Caco-2 (cell line): ENCODE data around the gene PLCB1. TPM values are rescaled to one million over a fixed set of nuclear protein-coding genes. Genes with fewer than 3 reads are reported as not detected.
A peak's percentile ranks its signal among the peaks of the same experiment; 100 is the strongest.

Source experiments
- BruUV-seq: library from RNA; stranded (reverse); fragments of 400-500 nt; replicated peaks from 2 replicates; lab custom pipeline; 2021; lab: Mats Ljungman, UMichigan
- CTCF ChIA-PET: fragments of 300-600 bp; sonication (Branson Sonifier 250); formaldehyde crosslinking; loops from one replicate; lab custom pipeline; 2022; ENCODE audit warnings: antibody characterized with exemption; lab: Charles Lee
- POLR2A ChIA-PET: fragments of 300-600 bp; sonication (Branson Sonifier 250); formaldehyde crosslinking; loops from one replicate; lab custom pipeline; 2022; ENCODE audit warnings: antibody characterized with exemption; lab: Charles Lee
- DNase-seq, 2 experiments: peaks; one replicate each; pipeline versions ENCODE4 v3.0.0 to v3.0.0-alpha.2; 2020 to 2022
- H3K27me3 ChIP-seq: replicated peaks from 2 replicates; pipeline ENCODE4 v1.6.0; 2011; ENCODE audit warnings: low read length; ENCODE audit not compliant: control insufficient read depth, insufficient read depth
- H3K36me3 ChIP-seq: 2 replicates; pipeline ENCODE4 v1.5.1; 2011; ENCODE audit warnings: low read length; ENCODE audit not compliant: control insufficient read depth, insufficient read depth
- H3K4me1 ChIP-seq: fragments of 250-450 bp; sonication (Bioruptor Pico); 2 replicates; pipeline ENCODE4 v1.5.1; 2020; ENCODE audit warnings: mild to moderate bottlenecking
- H3K4me3 ChIP-seq: 2 replicates; pipeline ENCODE4 v1.5.1; 2011; ENCODE audit warnings: low read depth, mild to moderate bottlenecking, control low read depth, low read length
- H3K9me3 ChIP-seq: fragments of 250-450 bp; sonication (Bioruptor Pico); 2 replicates; pipeline ENCODE4 v1.5.1; 2020; ENCODE audit warnings: mild to moderate bottlenecking, moderate library complexity
- H3K27ac Mint-ChIP-seq: one replicate; pipeline ENCODE4 v1.8.0; 2022; ENCODE audit warnings: mixed read lengths; ENCODE audit not compliant: unreplicated experiment
- H3K27me3 Mint-ChIP-seq: one replicate; pipeline ENCODE4 v1.8.0; 2022; ENCODE audit warnings: mixed read lengths; ENCODE audit not compliant: insufficient read depth, unreplicated experiment
- H3K36me3 Mint-ChIP-seq: one replicate; pipeline ENCODE4 v1.8.0; 2022; ENCODE audit warnings: mild to moderate bottlenecking, mixed read lengths; ENCODE audit not compliant: insufficient read depth, unreplicated experiment
- H3K4me1 Mint-ChIP-seq: one replicate; pipeline ENCODE4 v1.8.0; 2022; ENCODE audit warnings: low read depth, mixed read lengths; ENCODE audit not compliant: unreplicated experiment
- H3K4me3 Mint-ChIP-seq: one replicate; pipeline ENCODE4 v1.8.0; 2022; ENCODE audit warnings: mild to moderate bottlenecking, moderate library complexity, mixed read lengths; ENCODE audit not compliant: unreplicated experiment
- H3K9me3 Mint-ChIP-seq: one replicate; pipeline ENCODE4 v1.8.0; 2022; ENCODE audit warnings: mixed read lengths; ENCODE audit not compliant: unreplicated experiment
- intact Hi-C: fragments of 100-400 bp; cut with micrococcal nuclease; formaldehyde crosslinking; loops from one replicate; pipeline ENCODE4 v1.10.0; 2022; ENCODE audit not compliant: unreplicated experiment
- total RNA-seq: library from RNA; stranded (reverse); gene quantifications from 2 replicates; pipeline ENCODE4 v1.2.3, GENCODE V29; 2022
- TF ChIP-seq, protein P1 (sequence below), 2 experiments: fragments of 200-600 bp in 1 of 2; IDR thresholded peaks; 1 replicate in 1 of 2; 2 replicates in 1 of 2; pipeline versions ENCODE4 v1.5.1 to v1.8.0; 2011 to 2022; ENCODE audit warnings: antibody characterized with exemption in 1 of 2, control low read depth in 1 of 2, inconsistent platforms in 1 of 2, low read depth in 1 of 2, low read length in 1 of 2, mild to moderate bottlenecking in 1 of 2, moderate library complexity in 1 of 2; ENCODE audit not compliant: insufficient read depth in 1 of 2, severe bottlenecking in 1 of 2, unreplicated experiment in 1 of 2

Gene PLCB1
- total RNA-seq, 1 experiment from 2014 or later, result 105 TPM

DNA sequence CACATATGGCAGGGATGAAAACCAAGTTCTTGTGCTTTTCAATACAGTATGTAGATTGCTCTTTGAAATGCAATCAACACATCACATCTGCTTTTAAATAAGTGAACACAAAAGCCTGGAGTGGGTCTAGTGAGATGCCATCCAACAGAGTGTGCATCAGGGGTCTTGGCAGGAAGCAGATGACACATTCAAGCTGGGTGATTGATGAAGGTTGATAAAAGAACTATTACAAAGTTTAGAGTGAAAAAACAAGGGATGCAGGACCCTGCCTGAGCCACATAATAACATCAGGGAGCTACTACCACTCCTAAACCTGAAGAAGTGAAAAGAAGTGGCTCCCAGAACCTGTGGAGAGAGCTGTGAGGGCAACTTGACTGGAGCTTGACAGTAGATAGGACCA, 16.6 kb upstream of the PLCB1 start:
- Mint-ChIP-seq H3K4me3 (peak overlapping the region; percentile 87), H3K27ac (no peak overlapping the region), H3K9me3 (peaks cover 10% of the 10 kb centered on the region), H3K4me1 (peaks cover 6% of the 10 kb centered on the region), H3K27me3 (no peaks in the 10 kb centered on the region), H3K36me3 (peaks cover 8% of the 10 kb centered on the region)
- Histone ChIP-seq H3K9me3 (no peaks in the 10 kb centered on the region), H3K36me3 (no peaks in the 10 kb centered on the region), H3K4me3 (peak overlapping the region; percentile 47), H3K4me1 (peaks cover 9% of the 10 kb centered on the region), H3K27me3 (no peaks in the 10 kb centered on the region)
- ChIA-PET POLR2A (no interaction called here), CTCF (interaction anchor here (1.0 kb wide), 1 partner anchor 33 kb away, joined by 4 read pairs; no protein-coding TSS in a partner anchor)
- no peak for DNase-seq
- TF ChIP-seq, protein P1, sequence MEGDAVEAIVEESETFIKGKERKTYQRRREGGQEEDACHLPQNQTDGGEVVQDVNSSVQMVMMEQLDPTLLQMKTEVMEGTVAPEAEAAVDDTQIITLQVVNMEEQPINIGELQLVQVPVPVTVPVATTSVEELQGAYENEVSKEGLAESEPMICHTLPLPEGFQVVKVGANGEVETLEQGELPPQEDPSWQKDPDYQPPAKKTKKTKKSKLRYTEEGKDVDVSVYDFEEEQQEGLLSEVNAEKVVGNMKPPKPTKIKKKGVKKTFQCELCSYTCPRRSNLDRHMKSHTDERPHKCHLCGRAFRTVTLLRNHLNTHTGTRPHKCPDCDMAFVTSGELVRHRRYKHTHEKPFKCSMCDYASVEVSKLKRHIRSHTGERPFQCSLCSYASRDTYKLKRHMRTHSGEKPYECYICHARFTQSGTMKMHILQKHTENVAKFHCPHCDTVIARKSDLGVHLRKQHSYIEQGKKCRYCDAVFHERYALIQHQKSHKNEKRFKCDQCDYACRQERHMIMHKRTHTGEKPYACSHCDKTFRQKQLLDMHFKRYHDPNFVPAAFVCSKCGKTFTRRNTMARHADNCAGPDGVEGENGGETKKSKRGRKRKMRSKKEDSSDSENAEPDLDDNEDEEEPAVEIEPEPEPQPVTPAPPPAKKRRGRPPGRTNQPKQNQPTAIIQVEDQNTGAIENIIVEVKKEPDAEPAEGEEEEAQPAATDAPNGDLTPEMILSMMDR (IDR thresholded peaks at IDR 0.05; ENCODE audit: insufficient read depth in 1 of 2, low read depth in 1 of 2, low read length in 1 of 2, severe bottlenecking in 1 of 2, unreplicated experiment in 1 of 2), result no peak
- BruUV-seq, result no TSS peak
- intact Hi-C loops, result no loop called here

DNA sequence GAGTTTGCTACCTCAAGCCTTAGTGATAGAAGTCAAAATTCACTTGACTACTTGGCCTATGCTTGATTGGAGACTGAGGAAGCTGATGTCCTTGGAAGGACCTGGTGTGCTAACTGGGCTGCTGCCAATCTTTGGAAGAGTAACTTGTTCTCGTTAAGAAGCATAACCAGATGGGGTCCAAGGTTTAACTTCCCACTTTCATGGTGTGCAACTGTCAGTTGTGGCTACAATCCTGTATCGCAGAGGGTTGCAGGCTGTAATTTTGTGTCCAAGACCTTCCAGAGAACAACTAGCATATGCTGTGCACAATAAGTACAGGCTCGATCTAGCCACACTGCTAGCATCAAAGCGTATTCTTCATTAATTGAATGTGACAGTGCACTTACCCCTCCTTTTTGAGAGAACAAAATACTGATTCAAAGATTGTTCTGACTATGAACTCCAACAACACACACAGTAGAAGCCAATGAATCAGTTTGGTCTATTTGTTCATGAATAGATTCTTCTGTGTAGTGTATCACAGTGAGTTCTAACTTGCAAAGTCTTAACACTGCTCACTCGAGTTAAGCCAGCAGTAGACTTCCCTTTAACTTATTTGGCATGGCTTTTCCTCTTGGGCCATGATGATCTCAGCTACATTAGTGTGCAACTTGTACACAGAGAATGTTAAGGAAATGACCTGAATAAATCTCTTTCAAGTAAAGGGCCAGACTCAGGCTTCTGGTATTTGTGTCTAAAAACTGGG, 15.8 kb upstream of the PLCB1 start:
- Mint-ChIP-seq H3K9me3 (peaks cover 10% of the 10 kb centered on the region), H3K4me3 (no peak overlapping the region), H3K36me3 (peaks cover 8% of the 10 kb centered on the region), H3K27ac (no peak overlapping the region), H3K4me1 (peaks cover 13% of the 10 kb centered on the region), H3K27me3 (no peaks in the 10 kb centered on the region)
- Histone ChIP-seq H3K4me1 (peaks cover 10% of the 10 kb centered on the region), H3K4me3 (no peak overlapping the region), H3K36me3 (no peaks in the 10 kb centered on the region), H3K9me3 (no peaks in the 10 kb centered on the region), H3K27me3 (no peaks in the 10 kb centered on the region)
- intact Hi-C loops, result no loop called here
- POLR2A ChIA-PET, result no interaction called here
- TF ChIP-seq, protein P1 (IDR thresholded peaks at IDR 0.05; ENCODE audit: insufficient read depth in 1 of 2, low read depth in 1 of 2, low read length in 1 of 2, severe bottlenecking in 1 of 2, unreplicated experiment in 1 of 2), result no peak
- DNase-seq, result no peak
- BruUV-seq, result no TSS peak
- CTCF ChIA-PET, result no interaction called here

DNA sequence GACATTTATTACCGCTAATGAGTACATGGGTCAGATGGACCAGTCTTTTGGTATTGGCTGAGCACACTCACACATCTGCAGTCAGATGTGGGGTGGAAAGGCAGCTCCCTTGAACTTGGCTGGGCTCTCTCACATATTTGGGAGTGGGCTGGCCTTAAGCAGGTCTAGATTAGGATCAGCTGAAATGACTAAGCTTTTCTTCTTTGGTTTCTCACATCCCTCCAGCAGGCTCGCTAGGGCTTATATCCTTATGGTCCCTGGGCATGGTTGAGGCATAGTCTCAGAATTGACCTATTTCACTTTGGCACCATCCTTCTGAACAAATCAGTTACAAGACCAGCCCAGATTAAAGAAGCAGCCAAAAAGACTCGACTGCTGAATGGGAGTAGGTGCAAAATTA, 14.4 kb upstream of the PLCB1 start:
- Histone ChIP-seq H3K36me3 (no peaks in the 10 kb centered on the region), H3K4me3 (no peak overlapping the region), H3K27me3 (no peaks in the 10 kb centered on the region), H3K4me1 (peaks cover 21% of the 10 kb centered on the region), H3K9me3 (no peaks in the 10 kb centered on the region)
- ChIA-PET CTCF (no interaction called here), POLR2A (no interaction called here)
- no peaks in the 10 kb centered on the region for H3K27me3 Mint-ChIP-seq
- intact Hi-C loops, result no loop called here
- no peak for DNase-seq
- TF ChIP-seq, protein P1 (IDR thresholded peaks at IDR 0.05; ENCODE audit: insufficient read depth in 1 of 2, low read depth in 1 of 2, low read length in 1 of 2, severe bottlenecking in 1 of 2, unreplicated experiment in 1 of 2), result no peak
- H3K4me3 Mint-ChIP-seq, result no peak overlapping the region
- no peak overlapping the region for H3K27ac Mint-ChIP-seq
- H3K4me1 Mint-ChIP-seq, result peaks cover 16% of the 10 kb centered on the region
- H3K36me3 Mint-ChIP-seq, result peaks cover 8% of the 10 kb centered on the region
- no TSS peak for BruUV-seq
- peaks cover 10% of the 10 kb centered on the region for H3K9me3 Mint-ChIP-seq
